ENCODE measurements around the gene TCF7L1. TPM values are rescaled to one million over a fixed set of nuclear protein-coding genes. Genes with fewer than 3 reads are reported as not detected.

TCF7L1 gene
- total and polyA plus RNA-seq, 2 experiments from 2014 or later, result 0.65 to 1.8 TPM

DNA sequence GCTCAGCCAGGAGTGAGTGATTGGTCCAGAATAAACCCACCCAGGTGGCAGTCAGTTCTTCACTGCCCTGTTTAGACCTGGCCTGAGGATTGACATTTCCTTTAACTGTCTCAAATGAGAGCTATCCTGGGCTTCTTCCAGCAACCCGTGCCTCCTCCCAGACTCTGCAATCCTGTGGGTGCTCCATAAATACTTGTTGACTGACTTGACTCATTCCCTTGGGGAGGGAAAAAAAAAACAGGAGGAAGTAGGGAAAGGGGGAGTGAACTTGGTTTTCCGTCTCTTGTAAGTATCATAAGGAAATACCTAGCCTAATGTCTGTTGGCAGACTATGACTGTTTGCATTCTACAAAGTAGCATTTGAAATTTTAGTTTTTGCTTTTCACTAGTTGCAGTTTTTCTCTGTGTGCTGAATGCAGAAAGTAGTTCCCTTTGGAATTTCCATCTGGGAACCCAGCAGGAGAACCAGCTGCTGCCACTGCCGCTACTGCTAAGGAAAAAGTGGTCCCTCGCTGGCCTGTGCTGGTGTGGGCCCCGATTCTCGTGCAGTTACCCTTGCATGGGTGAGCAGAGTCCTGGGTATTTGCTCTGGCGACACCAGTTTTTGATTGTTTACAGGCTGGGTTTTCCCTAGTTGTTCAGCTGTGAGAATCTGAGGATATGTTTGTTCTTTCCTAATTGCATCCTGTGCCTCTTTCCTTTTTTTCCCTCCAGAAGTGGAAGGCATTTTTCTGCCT, 115.7 kb downstream of the TCF7L1 start:
- no peaks in the 10 kb centered on the region for H3K27me3 ChIP-seq (replicated peaks; ENCODE audit: insufficient read depth)
- WGBS, 2 experiments (ENCODE audit: low coverage in 1 of 2, low lambda C conversion rate in 2 of 2, missing lambda C conversion rate in 2 of 2), result 5 to 7% methylated on average over 7 of the region's 7 CpGs
- peaks cover 20% of the 10 kb centered on the region for H3F3A ChIP-seq (ENCODE audit: insufficient read depth)
- in situ Hi-C loops (cut with MboI), result no loop called here
- no peak overlapping the region for H2AFZ ChIP-seq
- no peaks in the 10 kb centered on the region for H3K9me2 ChIP-seq (ENCODE audit: insufficient read depth)
- H3K79me2 ChIP-seq (ENCODE audit: insufficient read depth), result no peaks in the 10 kb centered on the region
- no peaks in the 10 kb centered on the region for H3K36me3 ChIP-seq (ENCODE audit: low read depth)
- no peaks in the 10 kb centered on the region for H3K9me3 ChIP-seq (ENCODE audit: low read depth)
- peak; percentile 90 for DNase-seq
- no peak for TF ChIP-seq EZH2phosphoT487 (IDR thresholded peaks at IDR 0.05; ENCODE audit: insufficient read depth, low read depth)
- no peak for TF ChIP-seq EZH2 (IDR thresholded peaks at IDR 0.05; ENCODE audit: insufficient read depth, poor library complexity, severe bottlenecking)
- peak overlapping the region; percentile 36 for H3K4me3 ChIP-seq
- H4K20me1 ChIP-seq (ENCODE audit: insufficient read depth), result no peaks in the 10 kb centered on the region
- H3K4me1 ChIP-seq (ENCODE audit: insufficient read depth), result peaks cover 35% of the 10 kb centered on the region
- peak overlapping the region; percentile 66 for H3K4me2 ChIP-seq (ENCODE audit: unreplicated experiment)
- H3K9ac ChIP-seq, result no peak overlapping the region
- peak overlapping the region; percentile 38 for H3K27ac ChIP-seq

DNA sequence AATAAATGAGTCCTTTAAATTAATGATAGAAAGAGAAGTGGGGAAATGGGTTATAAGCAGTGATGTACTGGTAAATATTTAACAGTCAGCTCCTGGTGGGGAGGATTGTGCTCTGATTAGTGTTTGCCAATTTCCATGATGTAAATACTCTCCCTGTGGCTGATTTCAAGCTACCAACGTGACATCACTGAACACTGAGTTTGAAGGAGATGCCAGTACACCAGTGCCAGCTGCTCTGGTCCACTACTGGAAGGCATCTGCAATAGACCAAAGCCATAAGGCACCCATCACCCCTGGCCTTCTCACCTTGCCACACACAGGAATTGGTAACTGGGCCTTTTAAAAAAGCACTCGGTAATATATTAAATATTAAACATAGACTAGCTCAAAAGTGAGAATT, 116.9 kb downstream of the TCF7L1 start:
- DNase-seq, result peak; percentile 36
- Histone ChIP-seq H3K9me3 (ENCODE audit: low read depth) (no peaks in the 10 kb centered on the region), H3K4me3 (no peak overlapping the region), H3K27me3 (replicated peaks; ENCODE audit: insufficient read depth) (no peaks in the 10 kb centered on the region), H3K4me1 (ENCODE audit: insufficient read depth) (peaks cover 35% of the 10 kb centered on the region), H3F3A (ENCODE audit: insufficient read depth) (peaks cover 20% of the 10 kb centered on the region), H3K9ac (no peak overlapping the region), H3K79me2 (ENCODE audit: insufficient read depth) (no peaks in the 10 kb centered on the region), H3K36me3 (ENCODE audit: low read depth) (no peaks in the 10 kb centered on the region), H3K27ac (no peak overlapping the region), H2AFZ (no peak overlapping the region), H3K9me2 (ENCODE audit: insufficient read depth) (no peaks in the 10 kb centered on the region), H3K4me2 (ENCODE audit: unreplicated experiment) (no peak overlapping the region), H4K20me1 (ENCODE audit: insufficient read depth) (no peaks in the 10 kb centered on the region)
- in situ Hi-C loops (cut with MboI), result no loop called here
- 73 to 75% methylated on average over 2 of the region's 2 CpGs for WGBS, 2 experiments (ENCODE audit: low coverage in 1 of 2, low lambda C conversion rate in 2 of 2, missing lambda C conversion rate in 2 of 2)
- no peak for TF ChIP-seq EZH2 (IDR thresholded peaks at IDR 0.05; ENCODE audit: insufficient read depth, poor library complexity, severe bottlenecking)
- TF ChIP-seq EZH2phosphoT487 (IDR thresholded peaks at IDR 0.05; ENCODE audit: insufficient read depth, low read depth), result no peak

DNA sequence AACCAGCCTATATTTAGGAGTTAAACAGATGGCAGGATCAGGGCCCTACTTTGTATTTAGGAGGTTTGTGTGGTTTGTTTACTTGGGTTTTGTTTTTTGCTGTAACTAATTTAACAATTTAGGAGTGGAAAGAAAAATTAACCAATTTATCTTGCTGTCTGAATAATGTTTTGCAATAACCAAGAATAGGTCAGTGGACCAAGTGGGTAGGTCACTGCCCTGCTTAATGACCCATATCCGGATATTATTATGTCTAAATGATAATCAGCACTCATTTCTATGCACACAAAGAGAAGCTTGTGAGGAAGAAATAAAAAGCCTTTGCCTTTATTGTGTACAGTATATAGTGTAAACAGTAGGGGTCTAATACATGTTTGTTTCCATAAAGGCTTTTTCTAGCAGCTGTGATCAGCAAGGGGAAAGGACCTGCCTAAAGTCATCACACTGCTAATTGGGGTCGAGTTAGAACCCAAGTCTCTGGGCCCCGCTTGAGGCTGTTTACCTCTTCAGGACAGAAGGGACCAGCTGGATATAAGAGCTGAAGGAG, 118.0 kb downstream of the TCF7L1 start:
- WGBS, 2 experiments (ENCODE audit: low coverage in 1 of 2, low lambda C conversion rate in 2 of 2, missing lambda C conversion rate in 2 of 2), result 67 to 78% methylated on average over 3 of the region's 3 CpGs
- H3K4me1 ChIP-seq (ENCODE audit: insufficient read depth), result peaks cover 35% of the 10 kb centered on the region

DNA sequence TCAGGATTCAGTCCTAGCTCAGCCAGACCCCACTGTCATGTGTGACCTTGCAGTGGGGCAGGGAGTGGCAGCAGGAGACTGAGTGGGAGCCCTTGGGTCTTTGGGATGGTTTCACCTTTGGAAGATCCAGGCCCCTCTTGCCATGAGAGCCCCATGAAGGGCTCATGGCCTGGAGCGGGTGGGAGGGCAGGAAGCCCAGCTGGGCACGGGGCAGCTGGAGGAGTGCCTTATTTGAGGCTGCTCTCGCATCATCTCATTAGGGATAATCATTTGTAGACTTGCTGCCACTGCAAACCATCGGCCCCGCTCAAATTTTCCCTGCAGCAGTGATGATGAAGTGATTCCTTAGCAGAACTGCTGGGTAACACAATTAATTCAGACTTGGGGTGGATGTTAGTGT, 120.7 kb downstream of the TCF7L1 start:
- H3K4me1 ChIP-seq (ENCODE audit: insufficient read depth), result peaks cover 34% of the 10 kb centered on the region
- H3K9me3 ChIP-seq (ENCODE audit: low read depth), result no peaks in the 10 kb centered on the region
- 77 to 80% methylated on average over 5 of the region's 5 CpGs for WGBS, 2 experiments (ENCODE audit: low coverage in 1 of 2, low lambda C conversion rate in 2 of 2, missing lambda C conversion rate in 2 of 2)
- no peaks in the 10 kb centered on the region for H3K27me3 ChIP-seq (replicated peaks; ENCODE audit: insufficient read depth)
- TF ChIP-seq EZH2 (IDR thresholded peaks at IDR 0.05; ENCODE audit: insufficient read depth, poor library complexity, severe bottlenecking) (no peak), EZH2phosphoT487 (IDR thresholded peaks at IDR 0.05; ENCODE audit: insufficient read depth, low read depth) (no peak)
- no peaks in the 10 kb centered on the region for H4K20me1 ChIP-seq (ENCODE audit: insufficient read depth)
- no peaks in the 10 kb centered on the region for H3K79me2 ChIP-seq (ENCODE audit: insufficient read depth)
- in situ Hi-C loops (cut with MboI), result no loop called here
- no peak overlapping the region for H3K4me2 ChIP-seq (ENCODE audit: unreplicated experiment)
- H3K4me3 ChIP-seq, result no peak overlapping the region
- no peak overlapping the region for H3K9ac ChIP-seq
- H2AFZ ChIP-seq, result no peak overlapping the region
- H3K36me3 ChIP-seq (ENCODE audit: low read depth), result no peaks in the 10 kb centered on the region
- H3K9me2 ChIP-seq (ENCODE audit: insufficient read depth), result no peaks in the 10 kb centered on the region
- DNase-seq, result no peak
- H3K27ac ChIP-seq, result no peak overlapping the region
- H3F3A ChIP-seq (ENCODE audit: insufficient read depth), result peaks cover 20% of the 10 kb centered on the region

More for the DNA sequence above, 118.0 kb downstream of the TCF7L1 start:
- no peaks in the 10 kb centered on the region for H3K9me2 ChIP-seq (ENCODE audit: insufficient read depth)
- no peaks in the 10 kb centered on the region for H3K9me3 ChIP-seq (ENCODE audit: low read depth)
- in situ Hi-C loops (cut with MboI), result no loop called here
- no peaks in the 10 kb centered on the region for H3K79me2 ChIP-seq (ENCODE audit: insufficient read depth)
- no peaks in the 10 kb centered on the region for H4K20me1 ChIP-seq (ENCODE audit: insufficient read depth)
- no peak overlapping the region for H3K4me2 ChIP-seq (ENCODE audit: unreplicated experiment)
- no peak for DNase-seq
- no peak for TF ChIP-seq EZH2phosphoT487 (IDR thresholded peaks at IDR 0.05; ENCODE audit: insufficient read depth, low read depth)
- no peak for TF ChIP-seq EZH2 (IDR thresholded peaks at IDR 0.05; ENCODE audit: insufficient read depth, poor library complexity, severe bottlenecking)
- no peak overlapping the region for H3K9ac ChIP-seq
- H3K27me3 ChIP-seq (replicated peaks; ENCODE audit: insufficient read depth), result no peaks in the 10 kb centered on the region
- no peak overlapping the region for H3K27ac ChIP-seq
- H3K4me3 ChIP-seq, result no peak overlapping the region
- H2AFZ ChIP-seq, result no peak overlapping the region
- H3F3A ChIP-seq (ENCODE audit: insufficient read depth), result peaks cover 17% of the 10 kb centered on the region
- no peaks in the 10 kb centered on the region for H3K36me3 ChIP-seq (ENCODE audit: low read depth)

All from GM23248 (cell line).